Muscle of leg (tissue), 16 donors: Measurements from ENCODE around the gene FLRT1. TPM values are rescaled to one million over a fixed set of nuclear protein-coding genes. Genes with fewer than 3 reads are reported as not detected.

Experiments
- DNase-seq: peaks from one replicate; pipeline ENCODE4 v3.0.0; 2013
- H3K27ac ChIP-seq: one replicate; pipeline ENCODE4 v1.5.1; 2013; ENCODE audit warnings: mild to moderate bottlenecking, low read length, control low read depth
- H3K27me3 ChIP-seq: one replicate; pipeline ENCODE4 v1.6.1; 2013; ENCODE audit warnings: low read length; ENCODE audit not compliant: control insufficient read depth, insufficient read depth
- H3K36me3 ChIP-seq: one replicate; pipeline ENCODE4 v1.6.1; 2013; ENCODE audit warnings: low read length; ENCODE audit not compliant: control insufficient read depth, insufficient read depth
- H3K4me1 ChIP-seq: one replicate; pipeline ENCODE4 v1.6.1; 2013; ENCODE audit warnings: low read length; ENCODE audit not compliant: control insufficient read depth, insufficient read depth
- H3K4me3 ChIP-seq: one replicate; pipeline ENCODE4 v1.5.1; 2013; ENCODE audit warnings: low read length, control low read depth
- H3K9me3 ChIP-seq: replicated peaks from 2 replicates; pipeline ENCODE4 v1.6.1; 2013; ENCODE audit warnings: low read depth, low read length; ENCODE audit not compliant: control insufficient read depth
- WGBS: methylation state at CpG from one replicate; pipeline ENCODE4 v1.1.5; 2013; ENCODE audit warnings: missing lambda C conversion rate; ENCODE audit not compliant: insufficient coverage; 5-methylcytosine and 5-hydroxymethylcytosine counted together
- long read RNA-seq, 11 donors: transcript quantifications; one replicate each; lab custom pipeline, GENCODE V29; 2026
- polyA plus RNA-seq, 8 donors: library from polyadenylated mRNA; unstranded; fragments of 120-200 nt; gene quantifications; one replicate each; pipeline versions ENCODE4 v1.2.1 to v1.2.3, GENCODE V29; 2013; ENCODE audit warnings: inconsistent platforms in 1 of 8, low replicate concordance in 1 of 8; ENCODE audit not compliant: insufficient read length in 8 of 8, insufficient read depth in 1 of 8
- total RNA-seq: library from RNA; stranded (reverse); fragments of 120-200 nt; gene quantifications from one replicate; pipeline ENCODE4 v1.2.4, GENCODE V29; 2013

FLRT1 gene
- 1.2 TPM for total RNA-seq
- 1 to 10 TPM; 2.1 to 6.2 (median 3.0) TPM for polyA plus RNA-seq
- long read RNA-seq, donor 1 = 0 reads
- long read RNA-seq, donor 2 = 0 reads
- long read RNA-seq, donor 3, partial matches to known transcripts = 0 of 1 reads
- long read RNA-seq, donor 3, other reads (novel, unspliced or antisense) = 0 of 1 reads
- long read RNA-seq, donor 4, partial matches to known transcripts = 0 of 1 reads
- long read RNA-seq, donor 4, other reads (novel, unspliced or antisense) = 0 of 1 reads
- long read RNA-seq, donor 5 = 0 reads
- long read RNA-seq, donor 6 = 0 reads
- long read RNA-seq, donor 7, partial matches to known transcripts = 0 of 1 reads
- long read RNA-seq, donor 7, other reads (novel, unspliced or antisense) = 0 of 1 reads
- long read RNA-seq, donor 8, partial matches to known transcripts = 0 of 1 reads
- long read RNA-seq, donor 8, other reads (novel, unspliced or antisense) = 0 of 1 reads
- long read RNA-seq, donor 9 = 0 reads
- long read RNA-seq, donor 10, partial matches to known transcripts = 0 of 1 reads
- long read RNA-seq, donor 10, other reads (novel, unspliced or antisense) = 0 of 1 reads
- long read RNA-seq, donor 11, partial matches to known transcripts = 0 of 1 reads
- long read RNA-seq, donor 11, other reads (novel, unspliced or antisense) = 0 of 1 reads

DNA sequence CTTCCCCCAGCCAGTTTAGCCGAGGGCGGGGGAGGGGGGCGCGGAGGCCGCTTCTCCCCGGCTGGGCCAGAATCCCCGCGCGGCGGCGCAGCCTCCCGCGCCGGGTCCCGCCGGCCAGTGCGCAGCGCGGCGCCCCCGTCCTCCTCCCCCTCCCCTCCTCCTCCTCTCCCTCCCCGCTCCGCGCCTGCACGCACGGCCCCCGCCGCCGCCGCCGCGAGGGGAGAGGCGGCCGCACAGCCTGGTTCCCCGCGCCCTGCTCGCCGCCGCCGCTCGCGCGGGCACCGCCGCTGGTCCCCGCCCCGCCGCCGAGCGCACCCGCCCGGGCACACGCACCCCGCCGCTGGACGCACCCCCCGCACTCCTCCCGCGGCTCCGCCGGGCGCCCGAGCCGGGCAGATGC, at the start of gene FLRT1:
Gene FLRT1, plus strand, starts transcription at position 356 of the 400 bp plus-strand sequence. CDS start 80,337 bp downstream, outside the sequence.
- Histone ChIP-seq H3K4me1 (peaks cover 25% of the 10 kb centered on the region), H3K27ac (peak within 1 kb of the TSS; percentile 13), H3K27me3 (peaks cover 37% of the 10 kb centered on the region), H3K4me3 (peak within 1 kb of the TSS; percentile 37), H3K36me3 (no peaks in the 10 kb centered on the region), H3K9me3 (no peaks in the 10 kb centered on the region)
- WGBS = under 1% methylated on average over 42 of the region's 64 CpGs
- peak; percentile 39 for DNase-seq

DNA sequence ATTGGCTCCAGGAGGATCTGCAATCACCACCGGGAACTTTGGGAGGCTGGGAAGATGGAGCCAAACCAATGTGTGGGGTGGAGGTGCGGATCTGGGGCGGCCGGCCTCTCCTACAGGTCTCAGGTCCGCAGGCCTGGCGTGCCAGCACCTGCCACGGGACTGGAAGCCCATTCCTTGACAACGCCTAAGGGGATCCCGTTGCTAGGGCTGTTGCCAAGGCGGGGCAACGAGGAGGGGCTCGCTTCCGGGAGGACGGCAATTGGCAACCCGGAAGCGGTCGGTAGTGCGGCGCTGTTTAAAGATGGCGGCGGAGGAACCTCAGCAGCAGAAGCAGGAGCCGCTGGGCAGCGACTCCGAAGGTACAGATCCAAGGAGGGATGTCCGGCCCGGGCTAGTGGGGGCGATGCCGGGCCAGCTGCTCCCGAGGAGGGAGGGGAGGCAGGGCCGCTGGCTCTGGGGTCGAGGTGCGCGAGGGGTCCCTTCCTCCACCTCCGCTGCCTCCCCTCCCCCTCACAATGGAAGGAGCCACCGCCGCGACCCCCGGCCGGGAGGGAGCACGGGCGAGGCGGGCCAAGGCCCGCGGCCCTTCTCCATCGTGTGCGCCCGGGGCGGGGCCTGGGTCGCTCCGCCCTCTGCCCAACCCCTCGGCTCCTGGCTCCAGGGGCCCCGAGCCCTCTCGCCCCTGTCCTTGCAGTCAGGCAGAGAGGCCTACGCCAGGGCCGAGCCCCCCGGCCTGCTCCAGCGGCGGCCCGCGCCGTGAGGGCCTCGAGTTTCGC, 49.4 kb upstream of the FLRT1 start, which contains the start of gene OTUB1:
Gene OTUB1, plus strand, starts transcription at position 283 of the 776 bp plus-strand sequence. Its CDS starts 19 bp downstream, at position 302.
- peaks cover 21% of the 10 kb centered on the region for H3K4me1 ChIP-seq
- peak within 1 kb of the TSS; percentile 91 for H3K27ac ChIP-seq
- H3K27me3 ChIP-seq = no peaks in the 10 kb centered on the region
- peaks cover 30% of the 10 kb centered on the region for H3K36me3 ChIP-seq
- no peaks in the 10 kb centered on the region for H3K9me3 ChIP-seq
- peak within 1 kb of the TSS; percentile 74 for H3K4me3 ChIP-seq
- DNase-seq = peak; percentile 95
- WGBS = under 1% methylated on average over 54 of the region's 63 CpGs

- DNase-seq = no peak
- H3K27ac ChIP-seq = peak overlapping the region; percentile 91
- H3K4me3 ChIP-seq = peak overlapping the region; percentile 74
- peaks cover 21% of the 10 kb centered on the region for H3K4me1 ChIP-seq
- H3K9me3 ChIP-seq = no peaks in the 10 kb centered on the region
- H3K27me3 ChIP-seq = no peaks in the 10 kb centered on the region
- WGBS = 27% methylated on average over 18 of the region's 25 CpGs
- H3K36me3 ChIP-seq = peaks cover 32% of the 10 kb centered on the region
Measured at GRCh38 chr11:63986932-63987513, 48.7 kb upstream of the FLRT1 start.

DNA sequence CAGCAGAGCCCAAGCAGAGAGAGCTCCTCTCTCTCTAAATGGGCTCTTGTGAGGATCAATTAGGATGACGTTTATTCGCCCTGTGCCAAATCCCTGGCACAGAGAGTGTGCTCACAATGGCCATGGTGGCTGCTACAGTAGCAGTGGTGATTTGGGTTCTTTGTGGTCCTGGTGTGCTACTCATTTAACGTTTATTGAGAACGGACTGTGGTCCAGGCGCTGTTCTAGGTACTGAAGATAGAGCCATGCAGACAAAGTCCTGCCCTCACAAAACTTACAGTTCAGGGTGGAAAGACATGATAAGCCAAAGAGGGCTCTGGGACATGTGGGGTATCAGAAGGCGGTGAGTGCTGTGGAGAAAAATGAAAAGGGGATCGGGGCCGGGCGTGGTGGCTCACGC, 44.2 kb upstream of the FLRT1 start:
- Histone ChIP-seq H3K36me3 (peaks cover 54% of the 10 kb centered on the region), H3K4me3 (no peak overlapping the region)
- WGBS = 88% methylated on average over 10 of the region's 10 CpGs

GRCh38 chr11:63993100-63993499, 42.6 kb upstream of the FLRT1 start:
- Histone ChIP-seq H3K9me3 (no peaks in the 10 kb centered on the region), H3K4me1 (no peaks in the 10 kb centered on the region), H3K27me3 (no peaks in the 10 kb centered on the region), H3K4me3 (no peak overlapping the region), H3K36me3 (peaks cover 69% of the 10 kb centered on the region), H3K27ac (no peak overlapping the region)
- 85% methylated on average over 4 of the region's 5 CpGs for WGBS
- no peak for DNase-seq

More for the DNA sequence above, 44.2 kb upstream of the FLRT1 start:
- no peak for DNase-seq
- Histone ChIP-seq H3K27ac (no peak overlapping the region), H3K4me1 (peaks cover 11% of the 10 kb centered on the region), H3K27me3 (no peaks in the 10 kb centered on the region), H3K9me3 (no peaks in the 10 kb centered on the region)

GRCh38 chr11:63993993-63994392, 41.7 kb upstream of the FLRT1 start:
- Histone ChIP-seq H3K36me3 (peaks cover 66% of the 10 kb centered on the region), H3K4me1 (peaks cover 2% of the 10 kb centered on the region), H3K9me3 (no peaks in the 10 kb centered on the region), H3K27ac (no peak overlapping the region), H3K4me3 (no peak overlapping the region), H3K27me3 (no peaks in the 10 kb centered on the region)
- DNase-seq = no peak
- 83% methylated on average over 3 of the region's 6 CpGs for WGBS

DNA sequence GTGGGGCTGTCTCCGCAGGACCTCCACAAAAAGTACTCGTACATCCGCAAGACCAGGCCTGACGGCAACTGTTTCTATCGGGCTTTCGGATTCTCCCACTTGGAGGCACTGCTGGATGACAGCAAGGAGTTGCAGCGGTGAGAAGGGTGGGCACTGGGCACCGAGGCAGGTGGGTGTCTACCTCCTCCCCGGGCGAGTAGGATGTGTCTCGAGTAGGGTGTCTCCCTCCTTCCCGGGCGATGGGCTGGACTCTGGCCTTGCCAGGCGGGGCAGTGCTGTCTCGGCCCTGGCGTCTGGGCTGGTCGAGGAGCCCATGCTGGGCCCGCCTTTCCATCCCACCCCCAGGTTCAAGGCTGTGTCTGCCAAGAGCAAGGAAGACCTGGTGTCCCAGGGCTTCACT, 39.2 kb upstream of the FLRT1 start:
- 82% methylated on average over 16 of the region's 18 CpGs for WGBS
- H3K4me3 ChIP-seq = no peak overlapping the region
- no peak for DNase-seq
- peaks cover 45% of the 10 kb centered on the region for H3K36me3 ChIP-seq
- no peak overlapping the region for H3K27ac ChIP-seq
- H3K4me1 ChIP-seq = peaks cover 25% of the 10 kb centered on the region
- no peaks in the 10 kb centered on the region for H3K9me3 ChIP-seq
- peaks cover 6% of the 10 kb centered on the region for H3K27me3 ChIP-seq

DNA sequence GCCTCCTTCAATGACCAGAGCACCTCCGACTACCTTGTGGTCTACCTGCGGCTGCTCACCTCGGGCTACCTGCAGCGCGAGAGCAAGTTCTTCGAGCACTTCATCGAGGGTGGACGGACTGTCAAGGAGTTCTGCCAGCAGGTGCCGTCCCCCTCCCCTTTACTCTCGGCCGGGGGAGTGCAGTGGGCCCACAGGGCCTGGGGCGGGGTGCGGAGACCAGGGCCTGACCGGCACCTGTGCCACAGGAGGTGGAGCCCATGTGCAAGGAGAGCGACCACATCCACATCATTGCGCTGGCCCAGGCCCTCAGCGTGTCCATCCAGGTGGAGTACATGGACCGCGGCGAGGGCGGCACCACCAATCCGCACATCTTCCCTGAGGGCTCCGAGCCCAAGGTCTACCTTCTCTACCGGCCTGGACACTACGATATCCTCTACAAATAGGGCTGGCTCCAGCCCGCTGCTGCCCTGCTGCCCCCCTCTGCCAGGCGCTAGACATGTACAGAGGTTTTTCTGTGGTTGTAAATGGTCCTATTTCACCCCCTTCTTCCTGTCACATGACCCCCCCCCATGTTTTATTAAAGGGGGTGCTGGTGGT, 38.5 kb upstream of the FLRT1 start:
- Histone ChIP-seq H3K27ac (no peak overlapping the region), H3K4me3 (no peak overlapping the region), H3K27me3 (peaks cover 6% of the 10 kb centered on the region), H3K9me3 (no peaks in the 10 kb centered on the region), H3K4me1 (peaks cover 32% of the 10 kb centered on the region), H3K36me3 (peaks cover 42% of the 10 kb centered on the region)
- DNase-seq = no peak
- WGBS = 94% methylated on average over 21 of the region's 27 CpGs

GRCh38 chr11:63997801-63998337, 37.9 kb upstream of the FLRT1 start:
- WGBS = 57% methylated on average over 7 of the region's 11 CpGs
- Histone ChIP-seq H3K27ac (no peak overlapping the region), H3K4me1 (peaks cover 39% of the 10 kb centered on the region), H3K27me3 (peaks cover 7% of the 10 kb centered on the region), H3K4me3 (no peak overlapping the region), H3K9me3 (no peaks in the 10 kb centered on the region), H3K36me3 (peaks cover 42% of the 10 kb centered on the region)
- DNase-seq = no peak
